ENCODE measurements around the gene LRRC34. TPM values are rescaled to one million over a fixed set of nuclear protein-coding genes. Genes with fewer than 3 reads are reported as not detected.

LRRC34 gene
- total and polyA plus RNA-seq, 9 of the 15 experiments (the other 6 are each of a cell fraction or from before 2014, with no cell fraction given): 0.17 to 0.30 TPM; not detected in 7

GRCh38 chr3:169772305-169772896, 40.3 kb downstream of the LRRC34 start (continued):
- TF ChIP-seq HDAC6 (IDR thresholded peaks at IDR 0.05; ENCODE audit: low read depth, low read length): no peak
- TF ChIP-seq DNMT1 (IDR thresholded peaks at IDR 0.05): 0 out of 2 replicates have a peak, but pooled peaks have one; percentile 70
- TF ChIP-seq CHD2 (IDR thresholded peaks at IDR 0.05; ENCODE audit: low read depth, low read length): no peak
- peak in 1 of 2 experiments; percentile 13 for TF ChIP-seq AFF1 (IDR thresholded peaks at IDR 0.05; ENCODE audit: low read depth in 1 of 2, partially characterized antibody in 2 of 2)
- TF ChIP-seq BRD9 (IDR thresholded peaks at IDR 0.05; ENCODE audit: low read depth, partially characterized antibody): peak; percentile 16
- TF ChIP-seq ZNF639 (CRISPR knock-in tag; conservative IDR thresholded peaks at IDR 0.05 in 1 of 2, IDR thresholded peaks at IDR 0.05 in 1 of 2): 0 out of 4 replicates have a peak, but pooled peaks of 1 of the 2 experiments have one; percentile 19
- TF ChIP-seq SIX5 (IDR thresholded peaks at IDR 0.05; ENCODE audit: borderline replicate concordance in 1 of 2, insufficient read depth in 1 of 2, low read depth in 1 of 2, low read length in 2 of 2): no peak
- no peak for TF ChIP-seq SRF (CRISPR knock-in tag; IDR thresholded peaks at IDR 0.05)
- 0 out of 2 replicates have a peak, but pooled peaks have one; percentile 58 for TF ChIP-seq ZBTB5 (IDR thresholded peaks at IDR 0.05)
- TF ChIP-seq L3MBTL2 (IDR thresholded peaks at IDR 0.05): peak; percentile 89
- peak; percentile 40; the same call in 1 of the 2 replicates for TF ChIP-seq DMBX1 (CRISPR knock-in tag; IDR thresholded peaks at IDR 0.05; ENCODE audit: borderline replicate concordance)
- TF ChIP-seq SP2 (IDR thresholded peaks at IDR 0.05; ENCODE audit: extremely low read depth, low read depth, low read length, poor library complexity, severe bottlenecking): no peak
- no peak for TF ChIP-seq RNF219 (CRISPR knock-in tag; IDR thresholded peaks at IDR 0.05)
- TF ChIP-seq CREB3L1 (IDR thresholded peaks at IDR 0.05; ENCODE audit: borderline replicate concordance, low read depth): peak; percentile 91
